ENCODE measurements around the gene XPC.

GRCh38 chr3:14210290-14210688 lies 31.9 kb upstream of the XPC start:
- TF ChIP-seq CTCF (IDR thresholded peaks at IDR 0.05) (no peak), POLR2A (IDR thresholded peaks at IDR 0.05) (no peak)

All from right lobe of liver (tissue), 4 donors.